SH-SY5Y (cell line): ENCODE data around the gene CAMKMT.

Source experiments
- GATA2 ChIP-seq: IDR thresholded peaks from 2 replicates; pipeline ENCODE4 v1.6.1; 2011; ENCODE audit warnings: mild to moderate bottlenecking, low read depth, low read length
- GATA3 ChIP-seq: IDR thresholded peaks from 2 replicates; pipeline ENCODE4 v1.6.1; 2011; ENCODE audit warnings: low read depth, mild to moderate bottlenecking, low read length, moderate library complexity

DNA sequence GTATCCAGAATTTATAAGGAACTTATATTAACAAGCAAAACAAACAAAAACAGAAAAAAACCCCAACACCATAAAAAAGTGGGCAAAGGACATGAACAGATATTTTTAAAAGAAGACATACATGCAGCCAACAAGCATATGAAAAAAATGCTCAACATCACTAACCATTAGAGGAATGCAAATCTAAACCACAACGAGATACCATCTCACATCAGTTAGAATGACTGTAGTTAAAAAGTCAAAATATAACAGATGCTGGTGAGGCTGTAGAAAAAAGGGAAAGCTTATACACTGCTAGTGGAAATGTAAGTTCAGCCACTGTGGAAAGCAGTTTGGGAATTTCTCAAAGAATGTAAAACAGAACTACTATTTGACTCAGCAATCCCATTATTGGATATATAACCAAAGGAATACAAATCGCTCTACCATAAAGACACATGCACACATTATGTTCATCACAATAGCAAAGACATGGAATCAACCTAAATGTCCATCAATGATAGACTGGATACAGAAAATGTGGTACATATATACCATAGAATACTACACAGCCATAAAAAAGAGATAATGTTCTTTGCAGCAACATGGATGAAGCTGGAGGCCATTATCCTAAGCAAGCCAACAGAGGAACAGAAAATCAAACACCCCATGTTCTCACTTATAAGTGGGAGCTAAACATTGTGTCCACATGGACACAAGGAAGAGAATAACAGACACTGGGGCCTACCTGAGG, 25.8 kb upstream of the CAMKMT start:
- TF ChIP-seq GATA3 (no peak), GATA2 (no peak)
